HepG2 (cell line): Measurements from ENCODE around the gene C20orf96. TPM values are rescaled to one million over a fixed set of nuclear protein-coding genes. Genes with fewer than 3 reads are reported as not detected.
A peak's percentile ranks its signal among the peaks of the same experiment; 100 is the strongest.

Experiments
- FOXA3 ChIP-seq: IDR thresholded peaks from 2 replicates; pipeline ENCODE4 v1.6.1; 2016; ENCODE audit warnings: missing genetic modification reagents, missing compliant biosample characterization
- HMG20B ChIP-seq: conservative IDR thresholded peaks from 2 replicates; pipeline ENCODE4 v1.6.1; 2016; ENCODE audit warnings: missing genetic modification reagents, missing compliant biosample characterization
- KDM3A ChIP-seq: IDR thresholded peaks from 2 replicates; pipeline ENCODE4 v1.6.1; 2018; ENCODE audit warnings: low read depth, missing compliant biosample characterization
- MIER3 ChIP-seq: IDR thresholded peaks from 2 replicates; pipeline ENCODE4 v1.6.1; 2016; ENCODE audit warnings: missing compliant biosample characterization, borderline replicate concordance
- PHF20 ChIP-seq: sonication (generic); formaldehyde crosslinking; IDR thresholded peaks from 2 replicates; pipeline ENCODE4 v1.5.0; 2020; ENCODE audit warnings: mild to moderate bottlenecking, missing genetic modification reagents
- ZC3H13 ChIP-seq: sonication (generic); formaldehyde crosslinking; IDR thresholded peaks from 2 replicates; pipeline ENCODE4 v1.8.1; 2023; ENCODE audit warnings: mild to moderate bottlenecking, missing genetic modification reagents, moderate library complexity
- ZEB1 ChIP-seq: IDR thresholded peaks from 2 replicates; pipeline ENCODE4 v1.6.1; 2012; ENCODE audit warnings: mild to moderate bottlenecking, low read depth, inconsistent platforms; ENCODE audit not compliant: insufficient replicate concordance
- ZNF263 ChIP-seq: sonication (generic); formaldehyde crosslinking; IDR thresholded peaks from 2 replicates; pipeline ENCODE4 v1.4.0; 2020; ENCODE audit warnings: missing genetic modification reagents
- ZNF451 ChIP-seq: sonication (generic); formaldehyde crosslinking; IDR thresholded peaks from 2 replicates; pipeline ENCODE4 v1.5.0; 2020; ENCODE audit warnings: mild to moderate bottlenecking, missing genetic modification reagents
- ZNF563 ChIP-seq: sonication (generic); formaldehyde crosslinking; IDR thresholded peaks from 2 replicates; pipeline ENCODE4 v1.8.0; 2022; ENCODE audit warnings: mild to moderate bottlenecking, moderate library complexity, missing genetic modification reagents
- ZNF772 ChIP-seq: sonication (generic); formaldehyde crosslinking; IDR thresholded peaks from 2 replicates; pipeline ENCODE4 v1.5.0; 2020; ENCODE audit warnings: mild to moderate bottlenecking, missing genetic modification reagents
- polyA plus RNA-seq, 8 experiments: library from polyadenylated mRNA; depleted of rRNA in 3 of 8; stranded (reverse) in 7 of 8; unstranded in 1 of 8; fragments of >200 nt; fragmentation: Illumina TruSeq in 4 of 8; extraction: Trizol in 4 of 8; gene quantifications; 2 replicates each; pipeline versions ENCODE4 v1.2.1 to v1.2.3, GENCODE V29; 2011 to 2016; ENCODE audit warnings: low read depth in 4 of 8, missing spikeins in 1 of 8, mixed read lengths in 1 of 8; ENCODE audit not compliant: insufficient read depth in 1 of 8
- total RNA-seq, 5 experiments: library from RNA; depleted of rRNA; stranded (reverse); fragments of >200 nt; fragmentation: Illumina TruSeq; extraction: Trizol; gene quantifications; 2 replicates each; pipeline ENCODE4 v1.2.3, GENCODE V29; 2016; ENCODE audit warnings: low read depth in 1 of 5
- TF ChIP-seq, protein P1 (sequence below): sonication (generic); formaldehyde crosslinking; IDR thresholded peaks from 2 replicates; pipeline ENCODE4 v1.5.1; 2020; ENCODE audit warnings: mild to moderate bottlenecking, missing genetic modification reagents, moderate library complexity
- TF ChIP-seq, protein P2 (sequence below): sonication (generic); formaldehyde crosslinking; IDR thresholded peaks from 2 replicates; pipeline ENCODE4 v1.4.0; 2020; ENCODE audit warnings: low read depth, mild to moderate bottlenecking, missing genetic modification reagents
- TF ChIP-seq, protein P3 (sequence below): sonication (generic); formaldehyde crosslinking; IDR thresholded peaks from 2 replicates; pipeline ENCODE4 v1.4.0; 2020; ENCODE audit warnings: missing genetic modification reagents
- TF ChIP-seq, protein P4 (sequence below): sonication (generic); formaldehyde crosslinking; IDR thresholded peaks from 2 replicates; pipeline ENCODE4 v1.5.1; 2020; ENCODE audit warnings: mild to moderate bottlenecking, missing genetic modification reagents, borderline replicate concordance
- TF ChIP-seq, protein P5 (sequence below): sonication (generic); formaldehyde crosslinking; IDR thresholded peaks from 2 replicates; pipeline ENCODE4 v1.5.1; 2020; ENCODE audit warnings: mild to moderate bottlenecking, missing genetic modification reagents, borderline replicate concordance
- TF ChIP-seq, protein P6 (sequence below): sonication (generic); formaldehyde crosslinking; IDR thresholded peaks from 2 replicates; pipeline ENCODE4 v1.8.1; 2023; ENCODE audit warnings: mild to moderate bottlenecking, moderate library complexity, missing genetic modification reagents

C20orf96 gene
- total and polyA plus RNA-seq, 2 of the 13 experiments (the other 11 are each of a cell fraction or from before 2014, with no cell fraction given): 3.8 to 20.6 TPM

DNA sequence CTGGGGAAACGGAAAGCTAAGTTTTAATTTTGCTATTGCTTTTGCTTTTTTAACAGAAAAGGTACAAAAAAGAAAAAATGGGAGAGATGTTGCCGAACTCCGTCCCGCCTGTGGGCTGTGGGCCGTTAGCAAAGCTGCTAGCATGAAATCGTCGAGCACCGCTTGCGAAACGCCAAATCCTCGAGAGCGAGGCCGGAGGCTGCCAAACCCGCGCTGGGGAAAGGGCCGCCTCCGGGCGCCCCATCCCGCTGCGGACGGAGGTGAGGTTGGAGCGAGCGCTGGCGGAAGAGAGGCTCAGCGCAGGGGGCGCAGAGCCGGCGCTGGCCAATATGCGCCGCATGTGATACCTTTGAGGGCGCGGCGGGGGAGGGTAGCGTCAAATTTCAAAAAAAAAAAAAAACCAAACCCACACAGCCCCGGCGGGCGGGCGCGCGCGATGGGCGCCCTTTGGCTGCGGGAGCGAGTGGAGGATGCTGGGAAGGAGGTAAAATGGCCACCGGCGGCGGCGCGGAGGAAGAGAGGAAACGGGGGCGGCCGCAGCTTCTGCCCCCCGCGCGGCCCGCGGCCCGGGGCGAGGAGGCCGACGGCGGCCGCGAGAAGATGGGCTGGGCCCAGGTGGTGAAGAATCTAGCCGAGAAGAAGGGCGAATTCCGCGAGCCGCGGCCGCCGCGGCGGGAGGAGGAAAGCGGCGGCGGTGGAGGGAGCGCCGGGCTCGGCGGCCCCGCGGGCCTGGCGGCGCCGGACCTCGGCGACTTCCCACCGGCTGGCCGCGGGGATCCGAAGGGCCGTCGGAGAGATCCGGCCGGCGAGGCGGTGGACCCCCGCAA is 6.8 kb upstream of the C20orf96 start, which contains the start of gene ZCCHC3 (continued):
- TF ChIP-seq HMG20B (CRISPR knock-in tag) (peak; percentile 97), ZC3H13 (CRISPR knock-in tag) (peak; percentile 99), PHF20 (peak; percentile 69), ZNF772 (peak; percentile 100), KDM3A (CRISPR knock-in tag) (peak; percentile 99), MIER3 (CRISPR knock-in tag) (peak; percentile 92; the same call in 1 of the 2 replicates), ZEB1 (peak; percentile 87), ZNF263 (CRISPR knock-in tag) (peak; percentile 84), ZNF451 (CRISPR knock-in tag) (peak; percentile 98), FOXA3 (CRISPR knock-in tag) (peak; percentile 90), ZNF563 (peak; percentile 97)
- TF ChIP-seq, protein P1, sequence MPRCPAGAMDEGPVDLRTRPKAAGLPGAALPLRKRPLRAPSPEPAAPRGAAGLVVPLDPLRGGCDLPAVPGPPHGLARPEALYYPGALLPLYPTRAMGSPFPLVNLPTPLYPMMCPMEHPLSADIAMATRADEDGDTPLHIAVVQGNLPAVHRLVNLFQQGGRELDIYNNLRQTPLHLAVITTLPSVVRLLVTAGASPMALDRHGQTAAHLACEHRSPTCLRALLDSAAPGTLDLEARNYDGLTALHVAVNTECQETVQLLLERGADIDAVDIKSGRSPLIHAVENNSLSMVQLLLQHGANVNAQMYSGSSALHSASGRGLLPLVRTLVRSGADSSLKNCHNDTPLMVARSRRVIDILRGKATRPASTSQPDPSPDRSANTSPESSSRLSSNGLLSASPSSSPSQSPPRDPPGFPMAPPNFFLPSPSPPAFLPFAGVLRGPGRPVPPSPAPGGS (CRISPR knock-in tag): peak; percentile 98
- TF ChIP-seq, protein P2, sequence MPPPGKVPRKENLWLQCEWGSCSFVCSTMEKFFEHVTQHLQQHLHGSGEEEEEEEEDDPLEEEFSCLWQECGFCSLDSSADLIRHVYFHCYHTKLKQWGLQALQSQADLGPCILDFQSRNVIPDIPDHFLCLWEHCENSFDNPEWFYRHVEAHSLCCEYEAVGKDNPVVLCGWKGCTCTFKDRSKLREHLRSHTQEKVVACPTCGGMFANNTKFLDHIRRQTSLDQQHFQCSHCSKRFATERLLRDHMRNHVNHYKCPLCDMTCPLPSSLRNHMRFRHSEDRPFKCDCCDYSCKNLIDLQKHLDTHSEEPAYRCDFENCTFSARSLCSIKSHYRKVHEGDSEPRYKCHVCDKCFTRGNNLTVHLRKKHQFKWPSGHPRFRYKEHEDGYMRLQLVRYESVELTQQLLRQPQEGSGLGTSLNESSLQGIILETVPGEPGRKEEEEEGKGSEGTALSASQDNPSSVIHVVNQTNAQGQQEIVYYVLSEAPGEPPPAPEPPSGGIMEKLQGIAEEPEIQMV (CRISPR knock-in tag): peak; percentile 95; the same call in 1 of the 2 replicates
- TF ChIP-seq, protein P3, sequence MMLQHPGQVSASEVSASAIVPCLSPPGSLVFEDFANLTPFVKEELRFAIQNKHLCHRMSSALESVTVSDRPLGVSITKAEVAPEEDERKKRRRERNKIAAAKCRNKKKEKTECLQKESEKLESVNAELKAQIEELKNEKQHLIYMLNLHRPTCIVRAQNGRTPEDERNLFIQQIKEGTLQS (CRISPR knock-in tag): peak; percentile 74
- TF ChIP-seq, protein P4, sequence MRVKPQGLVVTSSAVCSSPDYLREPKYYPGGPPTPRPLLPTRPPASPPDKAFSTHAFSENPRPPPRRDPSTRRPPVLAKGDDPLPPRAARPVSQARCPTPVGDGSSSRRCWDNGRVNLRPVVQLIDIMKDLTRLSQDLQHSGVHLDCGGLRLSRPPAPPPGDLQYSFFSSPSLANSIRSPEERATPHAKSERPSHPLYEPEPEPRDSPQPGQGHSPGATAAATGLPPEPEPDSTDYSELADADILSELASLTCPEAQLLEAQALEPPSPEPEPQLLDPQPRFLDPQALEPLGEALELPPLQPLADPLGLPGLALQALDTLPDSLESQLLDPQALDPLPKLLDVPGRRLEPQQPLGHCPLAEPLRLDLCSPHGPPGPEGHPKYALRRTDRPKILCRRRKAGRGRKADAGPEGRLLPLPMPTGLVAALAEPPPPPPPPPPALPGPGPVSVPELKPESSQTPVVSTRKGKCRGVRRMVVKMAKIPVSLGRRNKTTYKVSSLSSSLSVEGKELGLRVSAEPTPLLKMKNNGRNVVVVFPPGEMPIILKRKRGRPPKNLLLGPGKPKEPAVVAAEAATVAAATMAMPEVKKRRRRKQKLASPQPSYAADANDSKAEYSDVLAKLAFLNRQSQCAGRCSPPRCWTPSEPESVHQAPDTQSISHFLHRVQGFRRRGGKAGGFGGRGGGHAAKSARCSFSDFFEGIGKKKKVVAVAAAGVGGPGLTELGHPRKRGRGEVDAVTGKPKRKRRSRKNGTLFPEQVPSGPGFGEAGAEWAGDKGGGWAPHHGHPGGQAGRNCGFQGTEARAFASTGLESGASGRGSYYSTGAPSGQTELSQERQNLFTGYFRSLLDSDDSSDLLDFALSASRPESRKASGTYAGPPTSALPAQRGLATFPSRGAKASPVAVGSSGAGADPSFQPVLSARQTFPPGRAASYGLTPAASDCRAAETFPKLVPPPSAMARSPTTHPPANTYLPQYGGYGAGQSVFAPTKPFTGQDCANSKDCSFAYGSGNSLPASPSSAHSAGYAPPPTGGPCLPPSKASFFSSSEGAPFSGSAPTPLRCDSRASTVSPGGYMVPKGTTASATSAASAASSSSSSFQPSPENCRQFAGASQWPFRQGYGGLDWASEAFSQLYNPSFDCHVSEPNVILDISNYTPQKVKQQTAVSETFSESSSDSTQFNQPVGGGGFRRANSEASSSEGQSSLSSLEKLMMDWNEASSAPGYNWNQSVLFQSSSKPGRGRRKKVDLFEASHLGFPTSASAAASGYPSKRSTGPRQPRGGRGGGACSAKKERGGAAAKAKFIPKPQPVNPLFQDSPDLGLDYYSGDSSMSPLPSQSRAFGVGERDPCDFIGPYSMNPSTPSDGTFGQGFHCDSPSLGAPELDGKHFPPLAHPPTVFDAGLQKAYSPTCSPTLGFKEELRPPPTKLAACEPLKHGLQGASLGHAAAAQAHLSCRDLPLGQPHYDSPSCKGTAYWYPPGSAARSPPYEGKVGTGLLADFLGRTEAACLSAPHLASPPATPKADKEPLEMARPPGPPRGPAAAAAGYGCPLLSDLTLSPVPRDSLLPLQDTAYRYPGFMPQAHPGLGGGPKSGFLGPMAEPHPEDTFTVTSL (CRISPR knock-in tag): peak; percentile 93
- TF ChIP-seq, protein P5, sequence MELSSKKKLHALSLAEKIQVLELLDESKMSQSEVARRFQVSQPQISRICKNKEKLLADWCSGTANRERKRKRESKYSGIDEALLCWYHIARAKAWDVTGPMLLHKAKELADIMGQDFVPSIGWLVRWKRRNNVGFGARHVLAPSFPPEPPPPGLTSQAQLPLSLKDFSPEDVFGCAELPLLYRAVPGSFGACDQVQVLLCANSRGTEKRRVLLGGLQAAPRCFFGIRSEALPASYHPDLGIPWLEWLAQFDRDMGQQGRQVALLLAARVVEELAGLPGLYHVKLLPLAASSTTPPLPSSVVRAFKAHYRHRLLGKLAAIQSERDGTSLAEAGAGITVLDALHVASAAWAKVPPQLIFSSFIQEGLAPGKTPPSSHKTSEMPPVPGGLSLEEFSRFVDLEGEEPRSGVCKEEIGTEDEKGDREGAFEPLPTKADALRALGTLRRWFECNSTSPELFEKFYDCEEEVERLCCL (CRISPR knock-in tag): no peak
- TF ChIP-seq, protein P6, sequence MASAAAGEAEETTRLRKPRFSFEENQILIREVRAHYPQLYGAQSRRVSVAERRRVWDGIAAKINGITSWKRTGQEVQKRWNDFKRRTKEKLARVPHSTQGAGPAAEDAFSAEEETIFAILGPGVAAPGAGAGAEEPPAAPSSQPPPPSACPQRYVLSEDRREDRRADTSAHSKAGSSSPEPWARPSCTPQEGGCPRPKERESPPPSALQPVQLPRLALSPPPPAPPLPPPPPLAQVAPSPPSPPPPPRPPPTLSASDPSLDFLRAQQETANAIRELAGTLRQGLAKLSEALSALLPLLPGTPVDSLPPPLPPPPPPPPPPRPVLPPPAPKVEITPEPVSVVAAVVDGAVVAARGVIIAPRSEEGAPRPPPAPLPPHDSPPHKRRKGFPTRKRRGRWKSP (CRISPR knock-in tag): peak; percentile 100
